Chondrocyte (in vitro differentiated cells): ENCODE data around the gene MEN1. TPM values are rescaled to one million over a fixed set of nuclear protein-coding genes. Genes with fewer than 3 reads are reported as not detected.
A peak's percentile ranks its signal among the peaks of the same experiment; 100 is the strongest.

Source experiments
- DNase-seq: peaks from one replicate; pipeline ENCODE4 v3.0.0; 2021; ENCODE audit warnings: mixed read lengths, low spot score
- H3K27ac Mint-ChIP-seq: one replicate; pipeline ENCODE4 v1.8.0; 2021; ENCODE audit warnings: mild to moderate bottlenecking, moderate library complexity, mixed read lengths; ENCODE audit not compliant: unreplicated experiment
- H3K27me3 Mint-ChIP-seq: 2 replicates; pipeline ENCODE4 v1.8.0; 2021; ENCODE audit warnings: low read depth, mixed read lengths
- H3K36me3 Mint-ChIP-seq: 2 replicates; pipeline ENCODE4 v1.8.0; 2021; ENCODE audit warnings: low read depth, mixed read lengths
- H3K4me1 Mint-ChIP-seq: 2 replicates; pipeline ENCODE4 v1.8.0; 2021; ENCODE audit warnings: low read depth, mild to moderate bottlenecking, mixed read lengths
- H3K4me3 Mint-ChIP-seq: one replicate; pipeline ENCODE4 v1.8.0; 2021; ENCODE audit warnings: mild to moderate bottlenecking, moderate library complexity, mixed read lengths; ENCODE audit not compliant: unreplicated experiment
- H3K9me3 Mint-ChIP-seq: 2 replicates; pipeline ENCODE4 v1.8.0; 2021; ENCODE audit warnings: low read depth, mixed read lengths
- total RNA-seq: library from RNA; stranded (reverse); gene quantifications from 3 replicates; pipeline ENCODE4 v1.2.1, GENCODE V29; 2021
- TF ChIP-seq, protein P1 (sequence below): fragments of 200-600 bp; sonication (generic); IDR thresholded peaks from 2 replicates; pipeline ENCODE4 v1.5.0; 2021; ENCODE audit warnings: antibody characterized with exemption, mild to moderate bottlenecking, moderate library complexity

Gene MEN1
- total RNA-seq, 1 donor from 2014 or later: 19.5 TPM

DNA sequence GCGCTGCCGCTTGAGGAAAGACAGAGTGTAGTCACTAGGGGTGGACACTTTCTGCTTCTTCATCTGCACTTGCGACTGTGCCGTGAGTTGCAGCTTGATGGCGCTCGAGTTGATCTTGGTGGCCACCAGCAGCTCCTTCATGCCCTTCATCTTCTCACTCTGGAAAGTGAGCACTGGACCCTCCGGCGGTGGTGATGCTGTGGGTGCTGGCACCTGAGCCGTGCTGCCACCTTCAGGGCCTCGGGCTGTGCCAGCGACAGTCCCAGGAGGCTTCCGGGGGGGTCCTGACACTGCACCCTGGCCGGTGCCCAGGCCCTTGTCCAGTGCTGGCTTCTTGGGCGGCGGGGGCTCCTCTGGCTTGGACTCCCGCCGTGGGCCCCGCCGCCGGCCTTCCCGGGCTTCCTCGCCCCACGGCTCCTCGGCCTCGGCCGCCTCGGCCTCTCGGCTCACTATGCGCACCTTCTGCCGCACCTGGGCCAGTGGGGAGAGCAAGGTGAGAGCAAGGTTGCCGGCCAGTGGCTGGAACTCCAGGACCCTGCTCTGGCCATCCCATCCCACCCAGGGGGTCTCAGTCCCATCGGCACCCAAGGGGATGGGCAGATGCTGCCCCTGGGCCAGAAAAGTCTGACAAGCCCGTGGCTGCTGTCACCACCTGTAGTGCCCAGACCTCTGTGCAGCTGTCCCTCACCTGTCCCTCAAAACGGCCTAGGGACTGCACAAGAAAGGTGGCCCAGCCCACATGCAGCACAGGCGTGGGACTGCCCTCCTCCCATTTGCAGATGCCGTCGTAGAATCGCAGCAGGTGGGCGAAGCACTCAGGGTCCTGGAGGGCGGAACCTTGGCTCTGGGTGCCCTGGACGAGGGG is 5.8 kb downstream of the MEN1 start:
- TF ChIP-seq, protein P1, sequence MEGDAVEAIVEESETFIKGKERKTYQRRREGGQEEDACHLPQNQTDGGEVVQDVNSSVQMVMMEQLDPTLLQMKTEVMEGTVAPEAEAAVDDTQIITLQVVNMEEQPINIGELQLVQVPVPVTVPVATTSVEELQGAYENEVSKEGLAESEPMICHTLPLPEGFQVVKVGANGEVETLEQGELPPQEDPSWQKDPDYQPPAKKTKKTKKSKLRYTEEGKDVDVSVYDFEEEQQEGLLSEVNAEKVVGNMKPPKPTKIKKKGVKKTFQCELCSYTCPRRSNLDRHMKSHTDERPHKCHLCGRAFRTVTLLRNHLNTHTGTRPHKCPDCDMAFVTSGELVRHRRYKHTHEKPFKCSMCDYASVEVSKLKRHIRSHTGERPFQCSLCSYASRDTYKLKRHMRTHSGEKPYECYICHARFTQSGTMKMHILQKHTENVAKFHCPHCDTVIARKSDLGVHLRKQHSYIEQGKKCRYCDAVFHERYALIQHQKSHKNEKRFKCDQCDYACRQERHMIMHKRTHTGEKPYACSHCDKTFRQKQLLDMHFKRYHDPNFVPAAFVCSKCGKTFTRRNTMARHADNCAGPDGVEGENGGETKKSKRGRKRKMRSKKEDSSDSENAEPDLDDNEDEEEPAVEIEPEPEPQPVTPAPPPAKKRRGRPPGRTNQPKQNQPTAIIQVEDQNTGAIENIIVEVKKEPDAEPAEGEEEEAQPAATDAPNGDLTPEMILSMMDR: no peak
- peak overlapping the region; percentile 95 for H3K27ac Mint-ChIP-seq
- H3K4me1 Mint-ChIP-seq: peaks cover 21% of the 10 kb centered on the region
- no peaks in the 10 kb centered on the region for H3K27me3 Mint-ChIP-seq
- peaks cover 6% of the 10 kb centered on the region for H3K36me3 Mint-ChIP-seq
- no peak for DNase-seq
- H3K9me3 Mint-ChIP-seq: no peaks in the 10 kb centered on the region
- peak overlapping the region; percentile 93 for H3K4me3 Mint-ChIP-seq

DNA sequence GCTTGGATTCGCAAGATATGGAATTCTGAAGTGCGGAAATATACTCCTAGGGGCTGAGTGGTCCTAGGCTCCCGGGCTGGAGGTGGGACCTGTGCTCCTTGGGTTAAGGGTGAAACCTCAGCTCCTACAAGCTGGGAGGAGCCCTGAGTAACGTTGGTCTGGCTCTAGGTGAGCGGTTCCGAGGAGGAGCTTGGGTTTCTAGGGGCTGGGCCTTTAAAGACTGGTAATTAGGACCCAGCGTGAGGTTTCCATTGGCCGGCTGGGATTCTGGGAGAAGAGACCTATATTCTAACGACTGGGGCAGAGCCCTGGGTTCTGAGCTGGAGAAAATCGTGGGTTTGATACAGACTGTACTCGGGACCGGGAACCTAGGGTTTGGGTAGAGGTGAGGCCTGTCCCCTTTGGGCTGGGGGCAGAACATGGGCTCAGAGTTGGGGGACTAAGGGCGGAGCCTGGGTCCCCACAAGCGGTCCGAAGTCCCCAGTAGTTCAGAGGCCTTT is 6.5 kb downstream of the MEN1 start:
- TF ChIP-seq, protein P1: no peak
- Mint-ChIP-seq H3K27ac (peak overlapping the region; percentile 95), H3K9me3 (no peaks in the 10 kb centered on the region), H3K27me3 (no peaks in the 10 kb centered on the region), H3K36me3 (peaks cover 6% of the 10 kb centered on the region), H3K4me3 (peak overlapping the region; percentile 93), H3K4me1 (peaks cover 16% of the 10 kb centered on the region)
- no peak for DNase-seq

DNA sequence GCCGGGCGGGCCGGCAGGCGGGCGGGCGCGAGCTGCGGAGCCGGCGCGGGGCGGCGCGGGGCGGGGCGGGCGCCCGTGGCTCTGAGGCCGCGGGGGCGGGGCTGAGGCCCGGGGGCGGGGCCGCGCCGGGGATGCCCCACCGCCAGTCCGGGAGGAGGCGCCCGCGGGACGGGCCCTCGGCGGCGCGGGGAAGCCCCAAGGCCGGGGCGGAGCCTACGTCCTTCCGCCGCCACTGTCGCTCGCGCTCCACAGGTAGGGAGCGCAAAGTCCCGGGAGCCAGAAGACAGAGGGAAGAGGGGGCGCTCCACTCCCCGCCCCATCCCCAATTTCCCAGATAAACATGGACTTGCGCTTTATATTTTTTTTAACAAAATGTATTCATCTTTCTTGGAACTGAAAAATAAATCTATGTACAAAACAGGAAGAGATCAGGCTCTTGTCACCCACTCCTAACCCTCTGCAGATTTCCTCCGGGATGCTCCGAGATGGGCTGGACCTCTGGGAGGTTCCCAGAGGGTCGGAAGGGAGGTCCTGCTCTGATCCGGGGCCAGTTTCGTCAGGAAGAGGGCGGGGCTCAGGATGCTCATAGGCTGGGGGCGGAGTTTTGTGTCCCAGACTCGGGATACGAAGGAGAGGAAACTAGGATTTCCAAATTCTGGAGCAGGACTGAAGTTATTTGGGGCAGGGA is 7.0 kb downstream of the MEN1 start, which contains the start of gene MAP4K2:
TSS of gene MAP4K2 (minus strand) at position 57 of the 688 bp plus-strand sequence. CDS start 65 bp downstream, outside the sequence.
- Mint-ChIP-seq H3K36me3 (peaks cover 8% of the 10 kb centered on the region), H3K27ac (peak within 1 kb of the TSS; percentile 95), H3K4me1 (peaks cover 16% of the 10 kb centered on the region), H3K9me3 (no peaks in the 10 kb centered on the region), H3K4me3 (peak within 1 kb of the TSS; percentile 93), H3K27me3 (no peaks in the 10 kb centered on the region)
- TF ChIP-seq, protein P1: peak; percentile 72
- DNase-seq: no peak

DNA sequence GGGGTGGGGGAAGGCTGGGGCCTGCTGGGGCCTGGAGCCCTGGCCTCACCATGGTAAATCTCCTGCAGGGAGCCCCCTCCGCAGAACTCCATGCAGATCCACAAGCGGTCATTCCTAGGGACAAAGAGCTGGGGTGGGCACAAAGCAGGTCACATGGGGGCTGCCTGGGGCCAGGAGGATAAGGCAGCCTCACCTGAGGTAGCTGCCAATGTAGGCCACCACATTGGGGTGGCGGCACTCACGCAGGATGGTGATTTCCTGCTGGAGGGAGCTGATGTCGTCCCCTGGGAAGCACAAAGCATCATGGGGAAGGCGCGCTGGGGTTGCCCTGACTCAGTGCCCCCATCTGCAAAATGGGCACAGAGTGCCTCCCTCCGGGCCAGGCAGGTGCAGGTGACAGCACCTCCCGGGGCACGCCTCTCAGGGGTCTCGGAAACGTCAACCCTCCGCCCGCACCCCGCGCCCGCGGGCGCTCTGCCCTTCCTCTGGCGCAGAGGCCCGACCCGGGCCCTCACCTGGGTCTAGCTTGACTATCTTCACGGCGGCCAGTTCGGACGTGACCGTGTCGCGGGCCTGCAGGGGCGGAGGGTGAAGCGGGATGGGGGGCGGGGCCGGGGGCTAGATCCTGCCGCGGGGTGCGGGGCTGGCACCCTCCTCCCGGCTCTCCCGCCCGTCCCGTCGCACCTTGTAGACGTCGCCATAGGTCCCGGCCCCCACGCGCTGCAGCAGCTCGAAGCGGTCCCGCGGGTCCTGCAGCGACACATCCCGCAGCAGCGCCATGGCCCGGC is 7.8 kb downstream of the MEN1 start:
- H3K9me3 Mint-ChIP-seq: no peaks in the 10 kb centered on the region
- TF ChIP-seq, protein P1: no peak
- no peaks in the 10 kb centered on the region for H3K27me3 Mint-ChIP-seq
- no peak overlapping the region for H3K27ac Mint-ChIP-seq
- peaks cover 8% of the 10 kb centered on the region for H3K36me3 Mint-ChIP-seq
- H3K4me1 Mint-ChIP-seq: peaks cover 13% of the 10 kb centered on the region
- H3K4me3 Mint-ChIP-seq: peak overlapping the region; percentile 61
- no peak for DNase-seq
